GM23248 (cell line): ENCODE measurements around the gene ADAMTS15. TPM values are rescaled to one million over a fixed set of nuclear protein-coding genes. Genes with fewer than 3 reads are reported as not detected.

Source experiments
- DNase-seq: peaks from one replicate; pipeline ENCODE4 v3.0.0-alpha.2; 2015
- H2AFZ ChIP-seq: fragments of 200-600 bp; sonication (generic); 2 replicates; pipeline ENCODE4 v1.6.1; 2016; ENCODE audit warnings: antibody characterized with exemption
- H3F3A ChIP-seq: fragments of 200-600 bp; sonication (generic); 2 replicates; pipeline ENCODE4 v1.6.1; 2016; ENCODE audit warnings: mild to moderate bottlenecking, antibody characterized with exemption, mixed run types; ENCODE audit not compliant: insufficient read depth
- H3K27ac ChIP-seq: fragments of 200-600 bp; sonication (generic); 2 replicates; pipeline ENCODE4 v1.5.1; 2016; ENCODE audit warnings: mild to moderate bottlenecking
- H3K27me3 ChIP-seq: fragments of 200-600 bp; sonication (generic); replicated peaks from 2 replicates; pipeline ENCODE4 v1.6.1; 2016; ENCODE audit warnings: mild to moderate bottlenecking; ENCODE audit not compliant: insufficient read depth
- H3K36me3 ChIP-seq: fragments of 200-600 bp; sonication (generic); 2 replicates; pipeline ENCODE4 v1.6.1; 2016; ENCODE audit warnings: low read depth, mild to moderate bottlenecking
- H3K4me1 ChIP-seq: fragments of 200-600 bp; sonication (generic); 2 replicates; pipeline ENCODE4 v1.6.1; 2016; ENCODE audit warnings: mild to moderate bottlenecking; ENCODE audit not compliant: insufficient read depth
- H3K4me2 ChIP-seq: fragments of 200-600 bp; sonication (generic); one replicate; pipeline ENCODE4 v1.6.1; 2016; ENCODE audit warnings: mild to moderate bottlenecking; ENCODE audit not compliant: unreplicated experiment
- H3K4me3 ChIP-seq: fragments of 200-600 bp; sonication (generic); 2 replicates; pipeline ENCODE4 v1.5.1; 2016; ENCODE audit warnings: mild to moderate bottlenecking
- H3K79me2 ChIP-seq: fragments of 200-600 bp; sonication (generic); 2 replicates; pipeline ENCODE4 v1.6.1; 2016; ENCODE audit warnings: mild to moderate bottlenecking; ENCODE audit not compliant: insufficient read depth
- H3K9ac ChIP-seq: fragments of 200-600 bp; sonication (generic); 2 replicates; pipeline ENCODE4 v1.6.1; 2016; ENCODE audit warnings: mild to moderate bottlenecking
- H3K9me2 ChIP-seq: fragments of 200-600 bp; sonication (generic); 2 replicates; pipeline ENCODE4 v1.6.1; 2016; ENCODE audit warnings: mixed run types, mild to moderate bottlenecking, moderate library complexity; ENCODE audit not compliant: insufficient read depth
- H3K9me3 ChIP-seq: fragments of 200-600 bp; sonication (generic); one replicate; pipeline ENCODE4 v1.6.1; 2017; ENCODE audit warnings: low read depth
- H4K20me1 ChIP-seq: fragments of 200-600 bp; sonication (generic); 2 replicates; pipeline ENCODE4 v1.6.0; 2016; ENCODE audit not compliant: insufficient read depth
- EZH2 ChIP-seq: fragments of 200-600 bp; sonication (generic); IDR thresholded peaks from 2 replicates; pipeline ENCODE4 v1.6.1; 2018; ENCODE audit warnings: antibody characterized with exemption, mild to moderate bottlenecking; ENCODE audit not compliant: insufficient read depth, poor library complexity, severe bottlenecking
- EZH2phosphoT487 ChIP-seq: fragments of 200-600 bp; sonication (generic); IDR thresholded peaks from 2 replicates; pipeline ENCODE4 v1.6.1; 2018; ENCODE audit warnings: antibody characterized with exemption, moderate library complexity, mild to moderate bottlenecking, low read depth; ENCODE audit not compliant: insufficient read depth
- WGBS, 2 experiments: methylation state at CpG; one replicate each; pipeline ENCODE4 v1.1.6; 2015 to 2017; ENCODE audit warnings: low lambda C conversion rate in 2 of 2, low coverage in 1 of 2; ENCODE audit errors: missing lambda C conversion rate in 2 of 2; 5-methylcytosine and 5-hydroxymethylcytosine counted together
- in situ Hi-C: fragments of 300-500 bp; cut with MboI; formaldehyde crosslinking; loops from 2 replicates; pipeline ENCODE4 v1.15.0; 2020
- polyA plus RNA-seq: library from polyadenylated mRNA; unstranded; fragments of >200 nt; fragmentation: Nextera tagmentation; extraction: Ambion mirVana; gene quantifications from 2 replicates; pipeline ENCODE4 v1.2.1, GENCODE V29; 2016
- total RNA-seq: library from RNA; depleted of rRNA; stranded (reverse); fragments of >200 nt; shearing (Covaris generic); gene quantifications from 2 replicates; pipeline ENCODE4 v1.2.3, GENCODE V29; 2014; rRNA removed

Gene ADAMTS15
- total and polyA plus RNA-seq, 2 experiments from 2014 or later = 0.09 to 0.97 TPM

GRCh38 chr11:130524132-130524790 lies 75.8 kb downstream of the ADAMTS15 start:
- Histone ChIP-seq H3F3A (peaks cover 22% of the 10 kb centered on the region), H3K27ac (no peak overlapping the region; the same call in 1 of the 2 replicates), H3K9me3 (no peaks in the 10 kb centered on the region), H3K9me2 (no peaks in the 10 kb centered on the region), H3K9ac (no peak overlapping the region), H3K36me3 (no peaks in the 10 kb centered on the region), H3K4me2 (no peak overlapping the region), H3K4me1 (peaks cover 26% of the 10 kb centered on the region), H2AFZ (no peak overlapping the region), H3K4me3 (no peak overlapping the region), H3K79me2 (no peaks in the 10 kb centered on the region), H3K27me3 (no peaks in the 10 kb centered on the region), H4K20me1 (no peaks in the 10 kb centered on the region)
- DNase-seq = no peak
- in situ Hi-C loops = no loop called here
- no peak for TF ChIP-seq EZH2phosphoT487
- no peak for TF ChIP-seq EZH2
- WGBS, 2 experiments = 86 to 94% methylated on average over 8 of the region's 8 CpGs

DNA sequence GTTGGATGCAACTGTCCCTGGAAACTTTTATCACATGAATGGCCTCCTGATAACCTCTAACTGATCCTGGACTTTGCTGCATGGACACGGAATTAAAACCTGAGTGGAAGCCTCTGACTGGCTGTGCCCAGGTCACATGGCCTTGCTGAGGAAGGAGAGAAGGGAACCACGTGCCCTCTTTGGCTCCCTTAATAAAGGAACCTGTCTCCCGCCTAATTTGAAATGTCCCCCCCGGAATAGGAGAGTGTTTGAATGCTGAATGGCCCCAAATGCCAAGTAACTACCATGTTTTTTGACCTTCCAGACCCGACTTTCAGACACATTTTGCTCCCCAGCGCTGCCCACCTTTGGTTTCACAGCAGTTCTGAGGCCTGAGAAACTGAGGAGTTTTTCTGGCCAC lies 76.9 kb downstream of the ADAMTS15 start:
- in situ Hi-C loops = no loop called here
- Histone ChIP-seq H2AFZ (no peak overlapping the region), H3K9ac (no peak overlapping the region), H3K27me3 (no peaks in the 10 kb centered on the region), H3K4me2 (no peak overlapping the region), H3K9me2 (no peaks in the 10 kb centered on the region), H3K36me3 (no peaks in the 10 kb centered on the region), H3K79me2 (no peaks in the 10 kb centered on the region), H3F3A (peaks cover 22% of the 10 kb centered on the region), H4K20me1 (no peaks in the 10 kb centered on the region), H3K27ac (no peak overlapping the region), H3K9me3 (no peaks in the 10 kb centered on the region), H3K4me1 (peaks cover 26% of the 10 kb centered on the region), H3K4me3 (no peak overlapping the region)
- DNase-seq = no peak
- WGBS, 2 experiments = 91 to 92% methylated on average over 6 of the region's 6 CpGs
- TF ChIP-seq EZH2 = no peak
- no peak for TF ChIP-seq EZH2phosphoT487

Other genes starting within 250 kb of the ADAMTS15 start
- 17.4 and 23.6 TPM in 2 replicates for gene ZBTB44, start 133.7 kb upstream of the ADAMTS15 start, total RNA-seq
- gene ZBTB44, start 133.7 kb upstream of the ADAMTS15 start, polyA plus RNA-seq = 3.4 and 4.1 TPM in 2 replicates
- under 0.01 and 0.63 TPM in 2 replicates for gene ADAMTS8, start 20.0 kb upstream of the ADAMTS15 start, total RNA-seq
- 0.09 and 0.10 TPM in 2 replicates for gene ADAMTS8, start 20.0 kb upstream of the ADAMTS15 start, polyA plus RNA-seq